Kidney tubule cell (primary cell): Measurements from ENCODE around the gene CDKN1B.
"Not testable (repeated sequence)": the region's sequence is repeated elsewhere in the genome, so short reads cannot be mapped to it uniquely, and the experiment has no call there.

Source experiments
- DNase-seq: peaks from one replicate; pipeline ENCODE4 v3.0.0-alpha.2; 2018; ENCODE audit warnings: low spot score

CDKN1B gene

GRCh38 chr12:12724421-12725085 lies 7.4 kb downstream of the CDKN1B start:
- DNase-seq: no peak

GRCh38 chr12:12725086-12725955 lies 8.2 kb downstream of the CDKN1B start:
- DNase-seq: peak; percentile 99

GRCh38 chr12:12725956-12726554 lies 8.9 kb downstream of the CDKN1B start:
- DNase-seq: no peak

GRCh38 chr12:12726555-12727093 lies 9.5 kb downstream of the CDKN1B start:
- DNase-seq: peak; percentile 62

- DNase-seq: no peak
Measured at GRCh38 chr12:12731178-12731577, 14.0 kb downstream of the CDKN1B start.

- DNase-seq: no peak
Measured at GRCh38 chr12:12731785-12732184, 14.6 kb downstream of the CDKN1B start.

GRCh38 chr12:12733118-12733517 lies 15.9 kb downstream of the CDKN1B start:
- no peak for DNase-seq

- no peak for DNase-seq
Measured at GRCh38 chr12:12734054-12734453, 16.9 kb downstream of the CDKN1B start.

GRCh38 chr12:12734561-12735071 lies 17.4 kb downstream of the CDKN1B start:
- DNase-seq: peak; percentile 67

- peak; percentile 45 for DNase-seq
Measured at GRCh38 chr12:12735301-12735700, 18.1 kb downstream of the CDKN1B start.

- peak; percentile 52 for DNase-seq
Measured at GRCh38 chr12:12736759-12737676, 19.9 kb downstream of the CDKN1B start.

GRCh38 chr12:12738152-12738551 lies 21.0 kb downstream of the CDKN1B start:
- DNase-seq: not testable (repeated sequence)

- DNase-seq: no peak
Measured at GRCh38 chr12:12741660-12742059, 24.5 kb downstream of the CDKN1B start.

GRCh38 chr12:12744546-12745305 lies 27.6 kb downstream of the CDKN1B start:
- no peak for DNase-seq

- DNase-seq: peak; percentile 34
Measured at GRCh38 chr12:12745576-12746211, 28.5 kb downstream of the CDKN1B start.

GRCh38 chr12:12747278-12747677 lies 30.1 kb downstream of the CDKN1B start:
- DNase-seq: no peak

GRCh38 chr12:12748044-12748443 lies 30.9 kb downstream of the CDKN1B start:
- no peak for DNase-seq

GRCh38 chr12:12749433-12749832 lies 32.3 kb downstream of the CDKN1B start:
- DNase-seq: no peak

GRCh38 chr12:12755923-12756322 lies 38.8 kb downstream of the CDKN1B start:
- no peak for DNase-seq

GRCh38 chr12:12757121-12757520 lies 40.0 kb downstream of the CDKN1B start:
- DNase-seq: no peak
